ENCODE measurements around the gene FANCC.

DNA sequence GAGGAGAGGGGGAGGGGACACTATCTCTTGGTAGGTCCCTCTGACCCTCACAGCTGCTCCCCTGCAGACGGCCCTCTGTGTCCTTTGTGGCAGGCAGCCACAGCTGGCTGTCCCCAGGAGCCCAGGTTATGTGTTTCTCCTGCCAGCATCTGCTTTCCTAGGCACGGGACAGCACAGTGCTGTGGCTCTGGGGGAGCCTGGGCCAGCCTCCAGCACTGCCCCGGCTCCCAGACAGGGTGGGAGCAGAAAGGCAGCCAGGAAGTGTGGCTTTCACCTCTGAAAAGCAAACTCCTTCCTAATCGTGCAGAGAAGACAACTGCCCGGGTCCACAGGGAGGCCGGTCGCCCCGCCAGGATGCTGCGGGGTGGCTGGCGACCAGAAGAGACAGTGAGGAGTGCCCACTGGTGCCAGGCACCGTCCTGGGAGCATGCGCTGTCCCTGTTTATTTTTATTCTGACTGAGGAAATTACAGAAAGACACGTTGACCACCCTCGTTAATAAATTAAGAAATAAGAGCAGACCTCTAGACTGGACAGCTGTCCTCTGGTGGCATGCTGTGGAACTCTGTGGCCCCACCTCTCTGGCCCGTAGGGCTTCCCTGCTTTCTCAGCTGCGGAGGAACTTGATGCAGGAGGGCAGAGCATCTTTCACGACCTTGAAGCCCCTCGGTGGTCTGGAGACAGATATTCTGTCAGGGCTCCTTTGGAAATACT is 240.3 kb downstream of the FANCC start:
- TF ChIP-seq RAD21 (IDR thresholded peaks at IDR 0.05; ENCODE audit: low read length) (no peak), ELF1 (IDR thresholded peaks at IDR 0.05) (no peak)
- TF ChIP-seq, protein P1, sequence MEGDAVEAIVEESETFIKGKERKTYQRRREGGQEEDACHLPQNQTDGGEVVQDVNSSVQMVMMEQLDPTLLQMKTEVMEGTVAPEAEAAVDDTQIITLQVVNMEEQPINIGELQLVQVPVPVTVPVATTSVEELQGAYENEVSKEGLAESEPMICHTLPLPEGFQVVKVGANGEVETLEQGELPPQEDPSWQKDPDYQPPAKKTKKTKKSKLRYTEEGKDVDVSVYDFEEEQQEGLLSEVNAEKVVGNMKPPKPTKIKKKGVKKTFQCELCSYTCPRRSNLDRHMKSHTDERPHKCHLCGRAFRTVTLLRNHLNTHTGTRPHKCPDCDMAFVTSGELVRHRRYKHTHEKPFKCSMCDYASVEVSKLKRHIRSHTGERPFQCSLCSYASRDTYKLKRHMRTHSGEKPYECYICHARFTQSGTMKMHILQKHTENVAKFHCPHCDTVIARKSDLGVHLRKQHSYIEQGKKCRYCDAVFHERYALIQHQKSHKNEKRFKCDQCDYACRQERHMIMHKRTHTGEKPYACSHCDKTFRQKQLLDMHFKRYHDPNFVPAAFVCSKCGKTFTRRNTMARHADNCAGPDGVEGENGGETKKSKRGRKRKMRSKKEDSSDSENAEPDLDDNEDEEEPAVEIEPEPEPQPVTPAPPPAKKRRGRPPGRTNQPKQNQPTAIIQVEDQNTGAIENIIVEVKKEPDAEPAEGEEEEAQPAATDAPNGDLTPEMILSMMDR (IDR thresholded peaks at IDR 0.05) = no peak
